Calu3 (cell line): ENCODE results near the gene AGBL1. TPM values are rescaled to one million over a fixed set of nuclear protein-coding genes. Genes with fewer than 3 reads are reported as not detected.

Source experiments
- BruUV-seq: library from RNA; stranded (reverse); fragments of 400-500 nt; replicated peaks from 2 replicates; lab custom pipeline; 2021; lab: Mats Ljungman, UMichigan
- CTCF ChIA-PET: fragments of 300-600 bp; sonication (Branson Sonifier 250); formaldehyde crosslinking; loops from one replicate; lab custom pipeline; 2022; ENCODE audit warnings: antibody characterized with exemption; lab: Charles Lee
- DNase-seq: peaks from one replicate; pipeline ENCODE4 v3.0.0; 2022
- H3K27ac Mint-ChIP-seq: one replicate; pipeline ENCODE4 v1.8.0; 2022; ENCODE audit warnings: mixed read lengths; ENCODE audit not compliant: unreplicated experiment
- H3K27me3 Mint-ChIP-seq: one replicate; pipeline ENCODE4 v1.8.0; 2022; ENCODE audit warnings: mixed read lengths; ENCODE audit not compliant: unreplicated experiment
- H3K36me3 Mint-ChIP-seq: one replicate; pipeline ENCODE4 v1.8.0; 2022; ENCODE audit warnings: mild to moderate bottlenecking, moderate library complexity, mixed read lengths; ENCODE audit not compliant: insufficient read depth, unreplicated experiment
- H3K4me1 Mint-ChIP-seq: one replicate; pipeline ENCODE4 v1.8.0; 2022; ENCODE audit warnings: mild to moderate bottlenecking, low read depth, mixed read lengths; ENCODE audit not compliant: unreplicated experiment
- H3K4me3 Mint-ChIP-seq: one replicate; pipeline ENCODE4 v1.8.0; 2022; ENCODE audit warnings: mild to moderate bottlenecking, low read depth, moderate library complexity, mixed read lengths; ENCODE audit not compliant: unreplicated experiment
- H3K9me3 Mint-ChIP-seq: one replicate; pipeline ENCODE4 v1.8.0; 2022; ENCODE audit warnings: low read depth, mixed read lengths; ENCODE audit not compliant: unreplicated experiment
- intact Hi-C: fragments of 100-400 bp; cut with micrococcal nuclease; formaldehyde crosslinking; loops from one replicate; pipeline ENCODE4 v1.10.0; 2022; ENCODE audit not compliant: unreplicated experiment
- total RNA-seq: library from RNA; stranded (reverse); gene quantifications from 2 replicates; pipeline ENCODE4 v1.2.3, GENCODE V29; 2022
- TF ChIP-seq, protein P1 (sequence below): fragments of 200-600 bp; IDR thresholded peaks from one replicate; pipeline ENCODE4 v1.8.0; 2022; ENCODE audit warnings: antibody characterized with exemption; ENCODE audit not compliant: unreplicated experiment

Gene AGBL1
- total RNA-seq, 1 experiment from 2014 or later = not detected

- TF ChIP-seq, protein P1, sequence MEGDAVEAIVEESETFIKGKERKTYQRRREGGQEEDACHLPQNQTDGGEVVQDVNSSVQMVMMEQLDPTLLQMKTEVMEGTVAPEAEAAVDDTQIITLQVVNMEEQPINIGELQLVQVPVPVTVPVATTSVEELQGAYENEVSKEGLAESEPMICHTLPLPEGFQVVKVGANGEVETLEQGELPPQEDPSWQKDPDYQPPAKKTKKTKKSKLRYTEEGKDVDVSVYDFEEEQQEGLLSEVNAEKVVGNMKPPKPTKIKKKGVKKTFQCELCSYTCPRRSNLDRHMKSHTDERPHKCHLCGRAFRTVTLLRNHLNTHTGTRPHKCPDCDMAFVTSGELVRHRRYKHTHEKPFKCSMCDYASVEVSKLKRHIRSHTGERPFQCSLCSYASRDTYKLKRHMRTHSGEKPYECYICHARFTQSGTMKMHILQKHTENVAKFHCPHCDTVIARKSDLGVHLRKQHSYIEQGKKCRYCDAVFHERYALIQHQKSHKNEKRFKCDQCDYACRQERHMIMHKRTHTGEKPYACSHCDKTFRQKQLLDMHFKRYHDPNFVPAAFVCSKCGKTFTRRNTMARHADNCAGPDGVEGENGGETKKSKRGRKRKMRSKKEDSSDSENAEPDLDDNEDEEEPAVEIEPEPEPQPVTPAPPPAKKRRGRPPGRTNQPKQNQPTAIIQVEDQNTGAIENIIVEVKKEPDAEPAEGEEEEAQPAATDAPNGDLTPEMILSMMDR = no peak
- Mint-ChIP-seq H3K27ac (no peak overlapping the region), H3K9me3 (peaks cover 14% of the 10 kb centered on the region), H3K36me3 (no peaks in the 10 kb centered on the region), H3K4me1 (no peaks in the 10 kb centered on the region), H3K4me3 (no peak overlapping the region), H3K27me3 (no peaks in the 10 kb centered on the region)
- DNase-seq = no peak
- intact Hi-C loops = no loop called here
- CTCF ChIA-PET = no interaction called here
- BruUV-seq = no TSS peak
These were observed 574.8 kb downstream of the AGBL1 start for GRCh38 chr15:86654501-86654900.

- TF ChIP-seq, protein P1 = no peak
- Mint-ChIP-seq H3K4me1 (no peaks in the 10 kb centered on the region), H3K27ac (no peak overlapping the region), H3K36me3 (no peaks in the 10 kb centered on the region), H3K27me3 (no peaks in the 10 kb centered on the region), H3K9me3 (peaks cover 12% of the 10 kb centered on the region), H3K4me3 (no peak overlapping the region)
- CTCF ChIA-PET = no interaction called here
- intact Hi-C loops = no loop called here
- DNase-seq = no peak
- no TSS peak for BruUV-seq
These were observed 577.6 kb downstream of the AGBL1 start for GRCh38 chr15:86657305-86657704.

GRCh38 chr15:86659724-86660411 is 580.2 kb downstream of the AGBL1 start:
- Mint-ChIP-seq H3K27me3 (no peaks in the 10 kb centered on the region), H3K4me3 (no peak overlapping the region), H3K9me3 (peaks cover 9% of the 10 kb centered on the region), H3K27ac (no peak overlapping the region), H3K4me1 (no peaks in the 10 kb centered on the region), H3K36me3 (no peaks in the 10 kb centered on the region)
- TF ChIP-seq, protein P1 = no peak
- intact Hi-C loops = no loop called here
- no peak for DNase-seq
- BruUV-seq = no TSS peak
- CTCF ChIA-PET = no interaction called here

DNA sequence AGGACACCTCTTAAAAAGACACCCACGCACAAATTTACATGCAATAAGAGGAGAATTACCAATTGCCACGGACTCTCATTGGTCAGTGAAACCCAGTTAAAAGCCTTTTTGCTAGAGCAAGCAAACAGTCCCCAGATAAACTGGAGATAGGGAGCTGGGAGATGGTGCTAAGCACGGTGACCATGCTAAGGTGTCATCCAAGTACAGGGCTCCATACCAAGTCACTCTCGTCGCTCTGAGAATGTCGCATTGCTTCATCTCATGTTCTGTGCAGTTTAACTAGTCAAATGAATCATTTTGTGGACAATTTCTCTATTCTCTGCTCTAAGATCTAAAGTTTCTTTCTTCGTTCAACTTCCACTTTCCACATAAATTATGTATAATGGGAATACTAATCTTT is 581.9 kb downstream of the AGBL1 start:
- TF ChIP-seq, protein P1 = no peak
- H3K27ac Mint-ChIP-seq = no peak overlapping the region
- H3K9me3 Mint-ChIP-seq = peaks cover 8% of the 10 kb centered on the region
- CTCF ChIA-PET = no interaction called here
- no peak for DNase-seq
- H3K4me1 Mint-ChIP-seq = no peaks in the 10 kb centered on the region
- H3K4me3 Mint-ChIP-seq = no peak overlapping the region
- intact Hi-C loops = no loop called here
- no peaks in the 10 kb centered on the region for H3K36me3 Mint-ChIP-seq
- no TSS peak for BruUV-seq
- H3K27me3 Mint-ChIP-seq = no peaks in the 10 kb centered on the region
